GM12878 (cell line): ENCODE measurements around the gene MFGE8. TPM values are rescaled to one million over a fixed set of nuclear protein-coding genes. Genes with fewer than 3 reads are reported as not detected.

Experiments used
- ATAC-seq: fragments of 200-7000 bp; cut with Tn5 transposase; 3 replicates; pipeline ENCODE4 v1.9.1; 2020; ENCODE audit warnings: mild to moderate bottlenecking, moderate library complexity
- BruUV-seq: library from RNA; stranded (reverse); fragments of 400-500 nt; replicated peaks from 2 replicates; lab custom pipeline; 2021; lab: Mats Ljungman, UMichigan
- CTCF ChIA-PET: fragments of 300-600 bp; sonication (Branson Sonifier 250); formaldehyde crosslinking; extraction: SDS; loops from one replicate; lab custom pipeline; 2021; ENCODE audit warnings: inconsistent platforms; lab: Yijun Ruan, JAX
- POLR2A ChIA-PET: fragments of 350-600 bp; formaldehyde crosslinking; extraction: SDS; loops from one replicate; lab custom pipeline; 2021; ENCODE audit warnings: inconsistent platforms; lab: Charles Lee
- RAD21 ChIA-PET: fragments of 300-600 bp; sonication (Branson Sonifier 250); formaldehyde crosslinking; loops from one replicate; lab custom pipeline; 2023; ENCODE audit warnings: antibody characterized with exemption; ENCODE audit not compliant: unreplicated experiment; lab: Charles Lee
- SMC1A ChIA-PET: fragments of 300-600 bp; sonication (Branson Sonifier 250); formaldehyde crosslinking; loops from one replicate; lab custom pipeline; 2023; ENCODE audit not compliant: unreplicated experiment, uncharacterized antibody; lab: Charles Lee
- DNase-seq: peaks from one replicate; pipeline ENCODE4 v3.0.0-alpha.2; 2011; ENCODE audit warnings: low read depth, low spot score
- FAIRE-seq: peaks from 3 replicates; lab custom pipeline; 2011; peaks lifted over from hg19 to GRCh38; lab: Jason Lieb, UNC
- H2AFZ ChIP-seq: 2 replicates; pipeline ENCODE4 v1.6.0; 2011; ENCODE audit warnings: low read depth, low read length, control low read depth; ENCODE audit not compliant: control insufficient read depth
- H3K27ac ChIP-seq: 2 replicates; pipeline ENCODE4 v1.5.1; 2011; ENCODE audit warnings: control low read depth; ENCODE audit not compliant: control insufficient read depth, insufficient read depth
- H3K27me3 ChIP-seq, 2 experiments: replicated peaks in 1 of 2; 2 replicates each; pipeline versions ENCODE4 v1.6.0 to v1.6.1; 2011; ENCODE audit warnings: low read length in 1 of 2; ENCODE audit not compliant: control insufficient read depth in 2 of 2, insufficient read depth in 2 of 2
- H3K36me3 ChIP-seq, 2 experiments: 2 replicates each; pipeline ENCODE4 v1.5.1; 2011; ENCODE audit warnings: low read length in 1 of 2; ENCODE audit not compliant: control insufficient read depth in 2 of 2, insufficient read depth in 2 of 2
- H3K4me1 ChIP-seq: 2 replicates; pipeline ENCODE4 v1.6.1; 2011; ENCODE audit warnings: mild to moderate bottlenecking, low read length, moderate library complexity, mixed read lengths; ENCODE audit not compliant: control insufficient read depth, insufficient read depth
- H3K4me2 ChIP-seq: 2 replicates; pipeline ENCODE4 v1.6.0; 2011; ENCODE audit warnings: control low read depth; ENCODE audit not compliant: control insufficient read depth, insufficient read depth
- H3K4me3 ChIP-seq: fragments of 200-600 bp; sonication (generic); 2 replicates; pipeline ENCODE4 v1.5.1; 2016
- H3K79me2 ChIP-seq: 2 replicates; pipeline ENCODE4 v1.6.0; 2011; ENCODE audit warnings: low read length; ENCODE audit not compliant: control insufficient read depth, insufficient read depth
- H3K9ac ChIP-seq: 2 replicates; pipeline ENCODE4 v1.8.0; 2011; ENCODE audit warnings: low read length, control low read depth, mixed read lengths; ENCODE audit not compliant: control insufficient read depth, insufficient read depth
- H3K9me3 ChIP-seq: replicated peaks from 3 replicates; pipeline ENCODE4 v1.5.1; 2011; ENCODE audit warnings: mild to moderate bottlenecking, low read length; ENCODE audit not compliant: control insufficient read depth, insufficient read depth
- H4K20me1 ChIP-seq: 2 replicates; pipeline ENCODE4 v1.6.0; 2011; ENCODE audit not compliant: control insufficient read depth, insufficient read depth
- BCL3 ChIP-seq: IDR thresholded peaks from 2 replicates; pipeline ENCODE4 v1.6.1; 2011; ENCODE audit warnings: borderline replicate concordance, low read depth, mild to moderate bottlenecking, moderate library complexity, low read length; ENCODE audit not compliant: insufficient read depth, poor library complexity, severe bottlenecking
- DPF2 ChIP-seq: fragments of 450-650 bp; IDR thresholded peaks from 2 replicates; pipeline ENCODE4 v1.6.1; 2017; ENCODE audit warnings: mild to moderate bottlenecking
- GATAD2B ChIP-seq: fragments of 450-650 bp; conservative IDR thresholded peaks from 2 replicates; pipeline ENCODE4 v1.6.1; 2017; ENCODE audit warnings: low read depth, mild to moderate bottlenecking, moderate library complexity
- IKZF1 ChIP-seq: fragments of 450-650 bp; conservative IDR thresholded peaks from 2 replicates; pipeline ENCODE4 v1.6.1; 2017; ENCODE audit warnings: antibody characterized with exemption, mild to moderate bottlenecking
- KLF5 ChIP-seq: fragments of 450-650 bp; IDR thresholded peaks from 2 replicates; pipeline ENCODE4 v1.6.1; 2014; ENCODE audit warnings: mild to moderate bottlenecking; ENCODE audit not compliant: partially characterized antibody
- LARP7 ChIP-seq: fragments of 450-650 bp; IDR thresholded peaks from 2 replicates; pipeline ENCODE4 v1.6.1; 2017; ENCODE audit warnings: mild to moderate bottlenecking
- PML ChIP-seq: IDR thresholded peaks from 2 replicates; pipeline ENCODE4 v1.6.1; 2012; ENCODE audit warnings: low read length, inconsistent platforms
- RELB ChIP-seq: fragments of 450-650 bp; IDR thresholded peaks from 2 replicates; pipeline ENCODE4 v1.6.1; 2017; ENCODE audit warnings: low read depth, mild to moderate bottlenecking, moderate library complexity
- SREBF2 ChIP-seq: IDR thresholded peaks from 2 replicates; pipeline ENCODE4 v1.6.1; 2012; ENCODE audit warnings: mild to moderate bottlenecking, low read length
- SUZ12 ChIP-seq: fragments of 200-600 bp; sonication (generic); IDR thresholded peaks from one replicate; pipeline ENCODE4 v1.6.1; 2018; ENCODE audit warnings: antibody characterized with exemption, mild to moderate bottlenecking; ENCODE audit not compliant: unreplicated experiment
- ZBTB33 ChIP-seq: fragments of 450-650 bp; IDR thresholded peaks from 2 replicates; pipeline ENCODE4 v1.6.1; 2017; ENCODE audit warnings: mild to moderate bottlenecking
- WGBS: methylation state at CpG from one replicate; pipeline ENCODE4 v1.1.6; 2016; ENCODE audit warnings: low lambda C conversion rate; ENCODE audit not compliant: insufficient replicate concordance, insufficient coverage; ENCODE audit errors: missing lambda C conversion rate; 5-methylcytosine and 5-hydroxymethylcytosine counted together
- in situ Hi-C: fragments of 300-500 bp; cut with MboI; formaldehyde crosslinking; loops from 9 replicates; pipeline ENCODE4 v1.14.3; 2018; ENCODE audit warnings: mixed read lengths
- intact Hi-C: fragments of 100-400 bp; cut with micrococcal nuclease; formaldehyde crosslinking; loops from one replicate; pipeline ENCODE4 v1.14.2; 2022; ENCODE audit not compliant: unreplicated experiment
- polyA plus RNA-seq, 11 experiments: library from polyadenylated mRNA; depleted of rRNA in 4 of 11; unstranded in 6 of 11; stranded (reverse) in 5 of 11; fragments of >200 nt; fragmentation: Nextera tagmentation in 4 of 11; fragmentation: Illumina TruSeq in 1 of 11; extraction: Ambion mirVana in 4 of 11; extraction: Trizol in 1 of 11; gene quantifications; 1 replicate in 1 of 11; 2 replicates in 10 of 11; pipeline versions ENCODE4 v1.2.1 to v1.2.3, GENCODE V29; 2011 to 2016; ENCODE audit warnings: inconsistent platforms in 2 of 11, missing spikeins in 2 of 11, low read depth in 1 of 11
- total RNA-seq, 4 experiments: library from RNA; depleted of rRNA in 3 of 4; stranded (reverse); fragments of >200 nt in 3 of 4; fragmentation: Illumina TruSeq in 1 of 4; extraction: Trizol in 1 of 4; gene quantifications; 2 replicates each; pipeline versions ENCODE4 v1.2.1 to v1.2.3, GENCODE V29; 2013 to 2021

The MFGE8 gene
- total and polyA plus RNA-seq, 10 of the 15 experiments (the other 5 are each of a cell fraction or from before 2014, with no cell fraction given), result 0.81 to 5.9 (median 1.0) TPM; not detected in 2

GRCh38 chr15:88894819-88895767 is 18.1 kb downstream of the MFGE8 start, which contains the start of gene HAPLN3:
TSS of gene HAPLN3 (minus strand) at chr15:88895544. CDS start at chr15:88887298, 8,246 bp downstream.
- H3K4me1 ChIP-seq, result peaks cover 3% of the 10 kb centered on the region
- WGBS, result 4% methylated on average over 45 of the region's 70 CpGs
- H4K20me1 ChIP-seq, result no peaks in the 10 kb centered on the region
- CTCF ChIA-PET, result interaction anchor here (0.6 to 2.9 kb wide), 15 partner anchors 10 to 440 kb away, joined by 3 to 18 read pairs (median 3); no protein-coding TSS in a partner anchor
- no peaks in the 10 kb centered on the region for H3K79me2 ChIP-seq
- intact Hi-C loops, result loop anchor here (1.0 to 2.0 kb wide), 4 partner anchors 122 to 282 kb away; no protein-coding TSS in a partner anchor
- POLR2A ChIA-PET, result no interaction called here
- in situ Hi-C loops, result no loop called here
- no TSS peak for BruUV-seq
- no peaks in the 10 kb centered on the region for H3K36me3 ChIP-seq
- RAD21 ChIA-PET, result interaction anchor here (1.0 to 2.2 kb wide), 2 partner anchors 9 to 17 kb away, joined by 3 to 9 read pairs; no protein-coding TSS in a partner anchor
- SMC1A ChIA-PET, result interaction anchor here (1.1 kb wide), 1 partner anchor 10 kb away, joined by 6 read pairs; no protein-coding TSS in a partner anchor
- no peaks in the 10 kb centered on the region for H3K9me3 ChIP-seq
- peak within 1 kb of the TSS; percentile 64; the same call in 1 of the 2 replicates for H3K4me3 ChIP-seq
- peaks cover 0 to 5% of the 10 kb centered on the region in 2 experiments; a peak in 2 of 4 replicates for H3K27me3 ChIP-seq
- H2AFZ ChIP-seq, result peak within 1 kb of the TSS; percentile 25
- peak within 1 kb of the TSS; percentile 32; the same call in 1 of the 2 replicates for H3K9ac ChIP-seq
- FAIRE-seq, result no peak
- TF ChIP-seq IKZF1, result peak; percentile 49; the same call in 1 of the 2 replicates
- TF ChIP-seq RELB, result peak; percentile 56; the same call in 1 of the 2 replicates
- TF ChIP-seq DPF2, result no peak
- TF ChIP-seq BCL3, result no peak
- TF ChIP-seq SUZ12, result no peak
- no peak for TF ChIP-seq PML
- TF ChIP-seq SREBF2, result no peak
- no peak for TF ChIP-seq ZBTB33
- peak; percentile 32; the same call in 1 of the 2 replicates for TF ChIP-seq GATAD2B
- no peak for TF ChIP-seq KLF5
- TF ChIP-seq LARP7, result no peak
- H3K27ac ChIP-seq, result no peak within 1 kb of the TSS
- H3K4me2 ChIP-seq, result peak within 1 kb of the TSS; percentile 14
- ATAC-seq, result peak; percentile 79
- no peak for DNase-seq
